HepG2 (cell line): Measurements from ENCODE around the gene LRR1. TPM values are rescaled to one million over a fixed set of nuclear protein-coding genes. Genes with fewer than 3 reads are reported as not detected.

ENCODE experiments used
- ARNTL ChIP-seq: sonication (generic); formaldehyde crosslinking; IDR thresholded peaks from 2 replicates; pipeline ENCODE4 v1.4.0; 2020; ENCODE audit warnings: mild to moderate bottlenecking, missing genetic modification reagents
- MAFF ChIP-seq: IDR thresholded peaks from 2 replicates; pipeline ENCODE4 v1.6.1; 2011; ENCODE audit warnings: low read depth, low read length, improper control_type of control experiment
- PHF8 ChIP-seq: sonication (generic); formaldehyde crosslinking; IDR thresholded peaks from 2 replicates; pipeline ENCODE4 v1.5.0; 2020; ENCODE audit warnings: missing genetic modification reagents
- RFXAP ChIP-seq: sonication (generic); formaldehyde crosslinking; IDR thresholded peaks from 2 replicates; pipeline ENCODE4 v1.4.0; 2020; ENCODE audit warnings: missing genetic modification reagents, borderline replicate concordance
- SNAI1 ChIP-seq: sonication (generic); formaldehyde crosslinking; IDR thresholded peaks from 2 replicates; pipeline ENCODE4 v1.5.0; 2020; ENCODE audit warnings: mild to moderate bottlenecking, missing genetic modification reagents, borderline replicate concordance
- TCF12 ChIP-seq, 2 experiments: fragments of 450-650 bp in 1 of 2; sonication (generic) in 1 of 2; formaldehyde crosslinking in 1 of 2; IDR thresholded peaks; 2 replicates each; pipeline versions ENCODE4 v1.6.1 to v1.8.0; 2017 to 2022; ENCODE audit warnings: antibody characterized with exemption in 1 of 2, mild to moderate bottlenecking in 1 of 2, missing genetic modification reagents in 1 of 2, moderate library complexity in 1 of 2
- THAP11 ChIP-seq: IDR thresholded peaks from 2 replicates; pipeline ENCODE4 v1.6.1; 2016; ENCODE audit warnings: missing biosample characterization, missing genetic modification reagents
- UBTF ChIP-seq: sonication (generic); formaldehyde crosslinking; IDR thresholded peaks from 2 replicates; pipeline ENCODE4 v1.4.0; 2020; ENCODE audit warnings: mild to moderate bottlenecking, missing genetic modification reagents
- ZNF121 ChIP-seq: sonication (generic); formaldehyde crosslinking; IDR thresholded peaks from 2 replicates; pipeline ENCODE4 v1.5.0; 2020; ENCODE audit warnings: mild to moderate bottlenecking, missing genetic modification reagents
- ZNF335 ChIP-seq: sonication (generic); formaldehyde crosslinking; IDR thresholded peaks from 2 replicates; pipeline ENCODE4 v1.4.0; 2020; ENCODE audit warnings: missing genetic modification reagents
- ZNF432 ChIP-seq: sonication (generic); formaldehyde crosslinking; IDR thresholded peaks from 2 replicates; pipeline ENCODE4 v1.5.0; 2020; ENCODE audit warnings: missing genetic modification reagents, mild to moderate bottlenecking, borderline replicate concordance
- ZNF577 ChIP-seq: sonication (generic); formaldehyde crosslinking; IDR thresholded peaks from 2 replicates; pipeline ENCODE4 v1.4.0; 2020; ENCODE audit warnings: mild to moderate bottlenecking, low read depth, missing genetic modification reagents, borderline replicate concordance
- ZNF644 ChIP-seq: IDR thresholded peaks from 2 replicates; pipeline ENCODE4 v1.6.1; 2016; ENCODE audit warnings: low read depth
- ZNF678 ChIP-seq: sonication (generic); formaldehyde crosslinking; IDR thresholded peaks from 2 replicates; pipeline ENCODE4 v1.4.0; 2020; ENCODE audit warnings: mild to moderate bottlenecking, missing genetic modification reagents
- ZSCAN31 ChIP-seq: sonication (generic); formaldehyde crosslinking; IDR thresholded peaks from 2 replicates; pipeline ENCODE4 v1.5.0; 2020; ENCODE audit warnings: low read depth, mild to moderate bottlenecking, missing genetic modification reagents
- polyA plus RNA-seq, 8 experiments: library from polyadenylated mRNA; depleted of rRNA in 3 of 8; stranded (reverse) in 7 of 8; unstranded in 1 of 8; fragments of >200 nt; fragmentation: Illumina TruSeq in 4 of 8; extraction: Trizol in 4 of 8; gene quantifications; 2 replicates each; pipeline versions ENCODE4 v1.2.1 to v1.2.3, GENCODE V29; 2011 to 2016; ENCODE audit warnings: low read depth in 4 of 8, missing spikeins in 1 of 8, mixed read lengths in 1 of 8; ENCODE audit not compliant: insufficient read depth in 1 of 8
- total RNA-seq, 5 experiments: library from RNA; depleted of rRNA; stranded (reverse); fragments of >200 nt; fragmentation: Illumina TruSeq; extraction: Trizol; gene quantifications; 2 replicates each; pipeline ENCODE4 v1.2.3, GENCODE V29; 2016; ENCODE audit warnings: low read depth in 1 of 5
- TF ChIP-seq, protein P1 (sequence below): IDR thresholded peaks from 2 replicates; pipeline ENCODE4 v1.6.1; 2016; ENCODE audit warnings: mild to moderate bottlenecking, missing biosample characterization, missing genetic modification reagents
- TF ChIP-seq, protein P2 (sequence below): sonication (generic); formaldehyde crosslinking; IDR thresholded peaks from 2 replicates; pipeline ENCODE4 v1.4.0; 2020; ENCODE audit warnings: missing genetic modification reagents
- TF ChIP-seq, protein P3 (sequence below), 2 experiments: sonication (generic) in 1 of 2; formaldehyde crosslinking in 1 of 2; IDR thresholded peaks; 2 replicates each; pipeline versions ENCODE4 v1.4.0 to v1.6.1; 2016 to 2020; ENCODE audit warnings: borderline replicate concordance in 1 of 2, low read depth in 1 of 2, mild to moderate bottlenecking in 1 of 2, missing genetic modification reagents in 1 of 2

The LRR1 gene
- total and polyA plus RNA-seq, 2 of the 13 experiments (the other 11 are each of a cell fraction or from before 2014, with no cell fraction given), result 7.0 to 36.2 TPM

DNA sequence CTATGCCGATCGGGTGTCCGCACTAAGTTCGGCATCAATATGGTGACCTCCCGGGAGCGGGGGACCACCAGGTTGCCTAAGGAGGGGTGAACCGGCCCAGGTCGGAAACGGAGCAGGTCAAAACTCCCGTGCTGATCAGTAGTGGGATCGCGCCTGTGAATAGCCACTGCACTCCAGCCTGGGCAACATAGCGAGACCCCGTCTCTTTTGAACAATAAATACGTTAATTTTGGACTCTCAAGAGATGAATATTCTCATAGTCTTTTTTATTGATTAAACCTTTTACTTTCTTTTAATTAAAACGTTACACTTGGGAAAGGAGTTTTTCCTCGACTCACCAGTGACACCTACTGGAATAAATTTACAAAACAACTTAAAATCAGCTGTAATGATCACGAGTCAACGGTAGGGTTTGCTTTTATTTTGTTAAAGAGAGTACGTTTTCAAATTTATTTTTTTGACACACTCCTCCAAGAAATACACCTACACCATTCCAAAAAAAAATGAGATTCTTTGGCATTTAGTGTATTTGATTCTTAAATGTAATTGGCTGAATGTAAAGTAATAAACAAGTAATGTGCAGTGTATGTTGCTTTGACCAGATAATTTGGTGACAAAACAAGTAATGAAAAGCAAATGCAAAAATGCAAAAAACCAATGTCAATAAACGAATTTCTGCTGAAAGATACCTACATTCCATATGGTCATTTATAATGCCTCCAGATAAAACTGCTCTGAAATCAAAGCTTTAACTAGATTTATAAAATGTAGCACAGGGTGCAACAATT lies 11.9 kb upstream of the LRR1 start (continued):
- peak; percentile 11; the same call in 1 of the 2 replicates for TF ChIP-seq UBTF (CRISPR knock-in tag)
- no peak for TF ChIP-seq ARNTL
- TF ChIP-seq ZNF432 (CRISPR knock-in tag), result no peak
- TF ChIP-seq THAP11, result 0 out of 2 replicates have a peak, but pooled peaks have one; percentile 9
- TF ChIP-seq, protein P1, sequence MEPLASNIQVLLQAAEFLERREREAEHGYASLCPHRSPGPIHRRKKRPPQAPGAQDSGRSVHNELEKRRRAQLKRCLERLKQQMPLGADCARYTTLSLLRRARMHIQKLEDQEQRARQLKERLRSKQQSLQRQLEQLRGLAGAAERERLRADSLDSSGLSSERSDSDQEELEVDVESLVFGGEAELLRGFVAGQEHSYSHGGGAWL (CRISPR knock-in tag), result no peak
- TF ChIP-seq ZNF577 (CRISPR knock-in tag), result no peak
- TF ChIP-seq, protein P2, sequence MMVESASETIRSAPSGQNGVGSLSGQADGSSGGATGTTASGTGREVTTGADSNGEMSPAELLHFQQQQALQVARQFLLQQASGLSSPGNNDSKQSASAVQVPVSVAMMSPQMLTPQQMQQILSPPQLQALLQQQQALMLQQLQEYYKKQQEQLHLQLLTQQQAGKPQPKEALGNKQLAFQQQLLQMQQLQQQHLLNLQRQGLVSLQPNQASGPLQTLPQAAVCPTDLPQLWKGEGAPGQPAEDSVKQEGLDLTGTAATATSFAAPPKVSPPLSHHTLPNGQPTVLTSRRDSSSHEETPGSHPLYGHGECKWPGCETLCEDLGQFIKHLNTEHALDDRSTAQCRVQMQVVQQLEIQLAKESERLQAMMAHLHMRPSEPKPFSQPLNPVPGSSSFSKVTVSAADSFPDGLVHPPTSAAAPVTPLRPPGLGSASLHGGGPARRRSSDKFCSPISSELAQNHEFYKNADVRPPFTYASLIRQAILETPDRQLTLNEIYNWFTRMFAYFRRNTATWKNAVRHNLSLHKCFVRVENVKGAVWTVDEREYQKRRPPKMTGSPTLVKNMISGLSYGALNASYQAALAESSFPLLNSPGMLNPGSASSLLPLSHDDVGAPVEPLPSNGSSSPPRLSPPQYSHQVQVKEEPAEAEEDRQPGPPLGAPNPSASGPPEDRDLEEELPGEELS (CRISPR knock-in tag), result 0 out of 2 replicates have a peak, but pooled peaks have one; percentile 26
- TF ChIP-seq, protein P3, sequence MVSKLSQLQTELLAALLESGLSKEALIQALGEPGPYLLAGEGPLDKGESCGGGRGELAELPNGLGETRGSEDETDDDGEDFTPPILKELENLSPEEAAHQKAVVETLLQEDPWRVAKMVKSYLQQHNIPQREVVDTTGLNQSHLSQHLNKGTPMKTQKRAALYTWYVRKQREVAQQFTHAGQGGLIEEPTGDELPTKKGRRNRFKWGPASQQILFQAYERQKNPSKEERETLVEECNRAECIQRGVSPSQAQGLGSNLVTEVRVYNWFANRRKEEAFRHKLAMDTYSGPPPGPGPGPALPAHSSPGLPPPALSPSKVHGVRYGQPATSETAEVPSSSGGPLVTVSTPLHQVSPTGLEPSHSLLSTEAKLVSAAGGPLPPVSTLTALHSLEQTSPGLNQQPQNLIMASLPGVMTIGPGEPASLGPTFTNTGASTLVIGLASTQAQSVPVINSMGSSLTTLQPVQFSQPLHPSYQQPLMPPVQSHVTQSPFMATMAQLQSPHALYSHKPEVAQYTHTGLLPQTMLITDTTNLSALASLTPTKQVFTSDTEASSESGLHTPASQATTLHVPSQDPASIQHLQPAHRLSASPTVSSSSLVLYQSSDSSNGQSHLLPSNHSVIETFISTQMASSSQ (IDR thresholded peaks at IDR 0.05; ENCODE audit: low read depth), result 0 out of 2 replicates have a peak, but pooled peaks have one; percentile 27
- TF ChIP-seq, protein P3 (CRISPR knock-in tag; IDR thresholded peaks at IDR 0.05; ENCODE audit: borderline replicate concordance), result no peak
- TF ChIP-seq ZNF678 (CRISPR knock-in tag), result no peak
- peak; percentile 98 for TF ChIP-seq ZNF121
- no peak for TF ChIP-seq TCF12 (IDR thresholded peaks at IDR 0.05)
- TF ChIP-seq TCF12 (CRISPR knock-in tag; IDR thresholded peaks at IDR 0.05), result no peak; the same call in 1 of the 2 replicates
- TF ChIP-seq MAFF, result no peak
- no peak for TF ChIP-seq ZNF644
- no peak for TF ChIP-seq ZSCAN31 (CRISPR knock-in tag)
- TF ChIP-seq SNAI1 (CRISPR knock-in tag), result no peak
- peak; percentile 36 for TF ChIP-seq ZNF335 (CRISPR knock-in tag)
- TF ChIP-seq RFXAP, result peak; percentile 56; the same call in 1 of the 2 replicates
- no peak for TF ChIP-seq PHF8 (CRISPR knock-in tag)
